Cerebellar cortex (tissue), 1 donor: ENCODE measurements around the gene NR2F1-AS1.
A peak's percentile ranks its signal among the peaks of the same experiment; 100 is the strongest.
"Not testable (repeated sequence)": the region's sequence is repeated elsewhere in the genome, so short reads cannot be mapped to it uniquely, and the experiment has no call there.

Experiments used
- DNase-seq: peaks from one replicate; pipeline ENCODE4 v3.0.0-alpha.2; 2015; ENCODE audit warnings: low spot score

The NR2F1-AS1 gene

DNA sequence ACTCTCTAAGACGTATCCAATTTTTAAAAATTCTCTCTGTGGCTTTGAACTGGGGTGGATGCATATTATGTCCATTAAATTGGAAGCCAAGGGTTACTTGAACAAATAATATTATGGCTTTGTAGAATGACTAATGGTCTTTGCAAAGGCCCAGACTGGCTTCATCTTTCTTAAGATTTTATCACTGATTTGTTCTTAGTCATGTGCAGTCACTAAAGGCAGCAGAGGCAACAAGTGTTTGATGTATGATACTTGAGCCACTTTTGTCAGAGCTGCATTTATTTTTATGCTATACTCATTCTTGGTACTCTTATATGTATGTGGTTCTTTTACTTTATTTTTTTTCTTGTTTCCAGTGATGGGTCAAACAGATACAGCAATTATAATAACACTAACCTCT, 152.2 kb downstream of the NR2F1-AS1 start:
- no peak for DNase-seq

DNA sequence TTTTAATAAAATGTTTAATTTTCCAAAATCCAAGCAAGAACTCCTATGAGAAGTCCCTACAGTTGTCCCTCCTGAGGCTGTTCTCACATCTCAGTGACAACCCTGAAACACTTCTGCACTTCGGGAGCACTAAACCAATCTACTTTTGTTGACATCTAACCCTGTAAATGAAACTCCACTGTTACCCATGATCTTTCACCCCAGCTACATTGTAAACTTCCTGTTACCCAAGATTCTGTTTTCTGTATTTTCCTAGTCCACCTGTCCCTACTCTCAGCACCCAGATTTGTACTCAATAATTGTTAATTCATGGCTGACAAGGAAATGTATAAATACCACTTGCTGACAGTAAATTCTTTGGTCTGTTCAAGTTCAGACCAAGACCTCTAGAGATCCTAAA, 153.7 kb downstream of the NR2F1-AS1 start:
- DNase-seq = no peak

DNA sequence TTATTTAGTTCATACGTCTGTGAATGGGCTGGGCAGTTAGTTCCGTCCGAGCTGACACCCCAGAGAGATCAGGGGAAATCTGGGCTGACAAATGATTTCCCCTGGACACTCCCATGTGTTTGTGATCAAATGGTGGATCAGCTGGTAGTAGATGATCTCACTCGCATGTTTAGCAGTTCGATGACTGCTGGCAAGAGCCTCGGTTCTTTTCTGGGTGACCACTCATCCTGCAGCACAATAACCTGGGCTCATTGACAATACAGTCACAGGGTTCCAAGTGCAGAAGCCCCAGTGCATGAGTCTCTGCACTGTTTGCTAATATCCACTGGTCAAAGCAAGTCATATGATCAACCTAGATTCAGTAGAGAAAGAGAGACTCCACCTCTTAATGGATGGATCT, 155.9 kb downstream of the NR2F1-AS1 start:
- DNase-seq = no peak

DNA sequence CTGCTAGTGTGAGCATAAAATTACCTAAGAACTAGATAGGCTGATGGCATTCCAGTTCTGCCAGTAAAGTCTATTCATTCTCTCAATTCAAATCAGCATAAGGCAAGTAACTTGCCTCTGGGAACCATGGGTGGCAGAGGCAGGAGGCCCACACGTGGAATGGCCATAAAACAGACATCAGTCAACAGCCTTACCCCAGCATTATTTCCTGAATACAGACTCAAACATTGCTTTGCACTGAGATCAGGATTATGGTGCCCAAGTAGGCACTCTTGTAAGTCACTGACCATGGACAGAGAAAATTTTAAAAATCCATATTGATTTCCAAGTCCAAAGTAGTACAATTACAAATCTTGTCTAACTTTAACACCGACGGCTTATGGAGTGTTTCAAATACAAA, 157.7 kb downstream of the NR2F1-AS1 start:
- no peak for DNase-seq

GRCh38 chr5:93422652-93423280, 158.3 kb downstream of the NR2F1-AS1 start:
- DNase-seq = peak; percentile 65

- no peak for DNase-seq
These were observed 159.0 kb downstream of the NR2F1-AS1 start for GRCh38 chr5:93421987-93422401.

- no peak for DNase-seq
These were observed 159.6 kb downstream of the NR2F1-AS1 start for GRCh38 chr5:93421468-93421867.

DNA sequence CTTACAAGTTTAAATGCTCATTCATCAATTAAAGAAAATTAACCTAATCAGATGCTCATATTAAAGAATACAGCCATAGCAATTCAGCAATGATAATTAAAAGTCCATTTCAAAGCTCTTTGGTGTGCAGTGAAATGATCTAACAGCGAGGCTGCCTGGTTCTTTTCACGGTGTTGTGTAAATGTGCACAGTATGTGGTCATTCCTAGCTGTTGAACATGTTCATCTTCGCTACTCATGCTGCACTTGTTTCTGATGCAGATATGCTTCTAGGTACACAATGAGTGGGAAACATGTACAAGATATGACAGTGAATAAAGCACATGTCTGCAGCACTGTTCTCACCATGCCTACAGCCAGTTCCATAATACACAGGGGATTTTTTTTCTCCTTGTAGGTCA, 163.5 kb downstream of the NR2F1-AS1 start:
- DNase-seq = no peak

DNA sequence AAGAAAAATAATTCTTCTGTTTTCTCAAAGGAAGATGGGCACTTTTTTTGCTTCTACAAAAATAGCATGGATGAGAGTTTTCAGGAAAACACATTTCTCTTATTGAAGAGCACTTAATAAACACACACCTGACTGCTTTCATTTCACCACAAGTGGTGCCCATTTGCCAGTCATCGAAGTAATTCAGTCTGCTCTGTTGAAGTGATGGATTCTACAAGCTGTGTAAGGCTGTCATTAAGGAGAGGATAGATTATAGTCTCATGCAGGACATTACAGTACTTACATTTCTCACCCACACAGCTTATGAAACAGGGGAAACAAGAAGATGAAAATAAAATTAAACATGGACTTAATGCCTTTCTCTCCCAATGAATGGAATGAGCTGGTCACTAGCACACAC, 165.2 kb downstream of the NR2F1-AS1 start:
- DNase-seq = no peak

DNA sequence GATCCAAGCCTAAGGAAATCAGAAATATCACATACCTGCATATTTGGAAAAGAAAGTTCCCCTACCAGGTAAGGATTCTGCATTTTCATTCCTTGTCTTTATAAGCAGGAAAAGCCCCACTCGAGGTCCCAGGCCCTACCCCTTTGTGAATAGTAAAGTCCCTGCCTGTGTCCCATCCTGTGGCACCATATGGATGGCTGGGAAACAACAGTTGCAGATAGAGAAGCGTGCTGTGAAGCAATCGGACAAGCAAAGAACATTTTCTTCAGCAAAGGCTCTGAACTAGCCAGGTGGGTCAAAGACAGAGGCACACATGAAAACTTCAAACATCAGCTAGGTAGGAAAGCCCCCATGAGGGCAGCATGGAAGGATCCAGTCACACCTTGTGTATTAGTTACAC, 169.3 kb downstream of the NR2F1-AS1 start:
- DNase-seq = peak; percentile 57

DNA sequence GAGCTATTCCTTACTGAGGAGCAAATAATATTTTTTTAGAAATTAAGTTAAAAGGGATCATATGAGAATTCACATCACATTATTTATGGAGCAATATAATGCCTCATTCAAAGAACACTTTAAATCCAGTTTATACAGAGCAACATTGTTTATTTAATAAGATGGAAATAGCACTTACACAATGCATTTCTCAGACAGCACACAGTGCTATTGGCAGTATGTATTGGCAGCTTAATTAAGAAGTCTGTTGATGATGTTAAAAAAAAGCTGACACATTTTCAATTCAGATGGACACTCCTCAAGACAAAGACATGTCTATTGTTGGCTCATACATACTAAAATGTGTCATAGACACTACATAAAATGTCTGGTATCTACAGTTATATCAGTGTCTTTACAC, 171.3 kb downstream of the NR2F1-AS1 start:
- no peak for DNase-seq

DNA sequence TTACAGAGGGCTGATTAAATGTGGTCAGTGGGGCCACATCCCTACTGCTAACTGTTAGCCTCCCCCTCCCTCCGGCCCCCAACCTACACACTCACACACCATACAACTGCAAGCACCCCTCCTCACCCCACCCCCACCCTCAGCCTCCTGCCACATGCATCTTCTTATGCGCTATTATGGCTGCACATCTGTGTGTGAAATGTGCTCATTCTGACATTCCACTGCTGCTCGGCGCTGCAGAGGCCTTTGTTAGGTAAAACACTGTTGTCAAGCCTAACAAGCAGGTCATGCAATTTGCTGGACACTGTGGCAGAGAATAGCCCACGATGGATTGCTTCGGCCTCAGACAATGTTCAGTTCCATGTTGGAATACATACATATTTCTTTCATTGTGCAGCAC, 173.6 kb downstream of the NR2F1-AS1 start:
- DNase-seq = no peak

DNA sequence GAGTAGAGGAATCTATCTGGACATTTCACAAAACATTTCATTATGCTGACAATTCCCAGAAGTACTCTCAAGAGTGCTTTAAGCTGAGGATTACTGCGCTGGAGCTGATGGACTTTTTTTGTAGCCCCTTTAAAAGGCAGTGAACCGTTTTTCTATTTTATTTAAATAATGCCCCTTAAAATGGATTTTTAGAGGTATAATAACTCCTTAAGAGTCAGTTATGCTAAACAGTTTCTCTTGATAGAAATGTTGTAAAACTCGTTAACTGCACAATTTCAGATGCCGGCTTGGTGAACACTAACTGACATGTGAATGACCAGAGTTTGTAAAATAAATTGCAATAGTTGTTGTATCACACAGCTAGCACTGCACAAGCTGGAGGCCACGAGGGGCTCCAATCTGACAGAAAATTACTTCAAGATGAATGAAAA, 174.0 kb downstream of the NR2F1-AS1 start:
- no peak for DNase-seq

- DNase-seq = no peak
These were observed 176.8 kb downstream of the NR2F1-AS1 start for GRCh38 chr5:93404246-93404645.

GRCh38 chr5:93403141-93403928, 177.7 kb downstream of the NR2F1-AS1 start:
- DNase-seq = no peak

DNA sequence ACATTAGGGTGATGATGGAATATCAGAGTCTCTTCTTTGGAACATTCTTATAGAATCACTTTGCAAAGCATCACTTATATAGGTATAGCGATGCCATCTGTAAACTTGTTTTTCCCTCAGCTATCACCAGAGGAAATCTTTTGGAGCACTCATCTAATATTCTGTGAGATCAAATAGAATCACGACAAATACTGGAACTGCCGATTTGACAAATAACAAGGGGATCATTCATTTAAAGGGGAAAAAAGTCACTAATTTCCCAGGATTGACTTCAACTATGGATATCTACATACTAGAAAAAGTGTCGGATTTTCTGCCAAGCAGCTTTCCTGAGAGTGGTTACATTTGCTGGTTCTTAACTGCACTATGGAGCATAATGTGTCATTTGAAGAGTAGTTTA, 178.6 kb downstream of the NR2F1-AS1 start:
- no peak for DNase-seq

DNA sequence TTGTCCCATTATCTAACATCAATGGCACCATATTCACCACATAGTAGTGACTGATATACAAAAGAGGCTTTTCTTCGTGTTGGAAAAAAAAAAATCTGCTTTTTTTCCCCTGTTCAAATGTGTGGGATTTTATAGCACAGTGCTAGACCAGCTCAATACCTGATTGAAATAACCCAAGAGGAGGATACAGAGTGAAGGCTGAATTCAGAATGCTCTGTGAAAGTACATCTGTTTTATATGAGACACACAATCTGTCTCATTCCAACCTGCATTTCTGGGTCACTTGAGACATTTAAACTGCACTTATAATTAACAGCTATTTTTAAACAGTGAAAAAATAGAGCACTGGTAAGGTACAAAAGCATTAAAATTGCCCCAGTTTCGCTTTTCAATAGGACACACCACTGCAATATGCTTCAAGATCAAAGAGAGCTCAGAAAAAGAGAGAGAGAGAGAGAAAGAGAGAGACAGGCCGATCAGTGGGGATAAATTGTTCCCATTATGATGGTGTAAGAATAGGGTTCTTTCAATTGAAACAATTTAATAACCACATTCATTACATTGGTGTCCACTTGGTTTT, 179.3 kb downstream of the NR2F1-AS1 start:
- no peak for DNase-seq

DNA sequence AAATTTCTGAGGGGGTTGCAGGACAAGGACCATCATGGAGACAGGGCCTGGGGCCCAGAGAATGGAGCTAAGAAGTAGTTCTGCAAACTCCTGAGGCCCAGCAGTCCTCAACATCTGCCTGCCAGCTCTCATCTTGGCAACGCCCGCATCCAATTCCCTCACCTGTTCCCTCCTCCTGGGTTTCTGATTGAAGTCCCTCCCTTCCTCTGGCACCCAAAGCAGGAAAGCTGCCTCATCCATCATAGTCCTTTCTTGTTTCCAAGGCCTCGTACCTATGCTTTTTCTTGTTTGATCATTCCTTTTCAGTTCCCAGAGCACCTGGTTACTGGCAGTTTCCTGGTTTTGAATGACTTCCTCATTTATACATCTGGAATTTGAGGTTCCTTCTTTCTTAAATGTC, 181.3 kb downstream of the NR2F1-AS1 start:
- DNase-seq = no peak

- DNase-seq = no peak
These were observed 185.0 kb downstream of the NR2F1-AS1 start for GRCh38 chr5:93395971-93396379.

DNA sequence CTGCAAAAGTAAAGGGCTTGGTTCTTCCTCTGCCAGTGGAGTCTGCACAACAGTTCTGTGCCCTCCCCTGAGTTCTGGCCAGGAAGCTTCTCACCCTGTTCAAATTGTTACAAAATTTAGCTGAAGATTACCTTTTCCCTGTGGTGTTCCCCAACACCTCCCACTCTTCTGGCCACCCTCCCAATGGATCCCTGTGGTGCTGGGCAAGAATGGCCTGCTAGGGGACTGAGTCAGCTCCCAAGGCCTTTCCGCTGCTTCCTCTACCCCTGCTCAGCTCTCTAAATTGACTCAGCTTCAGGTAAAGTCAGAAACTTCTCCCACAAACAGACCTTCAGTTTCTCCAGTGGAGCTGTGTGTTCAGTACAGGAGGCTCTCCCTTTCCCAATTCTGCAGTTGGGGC, 186.0 kb downstream of the NR2F1-AS1 start:
- no peak for DNase-seq

GRCh38 chr5:93394301-93394700, 186.7 kb downstream of the NR2F1-AS1 start:
- no peak for DNase-seq

DNA sequence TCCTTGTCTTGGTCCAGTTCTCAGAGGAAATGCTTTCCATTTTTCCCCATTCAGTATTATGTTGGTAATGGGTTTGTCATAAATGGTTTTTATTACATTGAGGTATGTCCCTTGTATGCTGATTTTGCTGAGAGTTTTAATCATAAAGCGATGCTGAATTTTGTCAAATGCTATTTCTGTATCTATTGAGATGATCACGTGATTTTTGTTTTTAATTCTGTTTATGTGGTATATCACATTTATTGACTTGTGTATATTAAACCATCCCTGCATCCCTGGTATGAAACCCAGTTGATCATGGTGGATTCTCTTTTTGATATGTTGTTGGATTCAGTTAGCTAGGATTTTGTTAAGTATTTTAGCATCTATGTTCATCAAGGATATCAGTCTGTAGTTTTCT, 189.8 kb downstream of the NR2F1-AS1 start:
- DNase-seq = not testable (repeated sequence)

DNA sequence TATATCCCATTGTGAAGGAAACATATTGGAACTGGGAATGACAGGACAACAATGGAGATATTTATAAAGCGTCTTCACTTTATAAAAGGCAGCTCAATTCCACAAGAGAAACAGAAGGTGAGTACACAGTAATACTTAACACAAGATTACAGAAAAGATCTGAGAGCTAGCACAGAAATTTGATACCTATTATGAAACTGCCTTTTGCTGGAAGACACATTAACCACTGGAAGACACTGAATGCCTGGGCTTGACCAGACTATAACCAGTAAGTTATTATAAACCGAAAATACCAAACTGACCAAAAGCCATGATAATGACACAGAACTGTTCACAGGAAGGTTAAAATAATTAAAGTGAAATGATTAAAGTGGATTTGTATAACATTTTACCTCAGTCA, 195.4 kb downstream of the NR2F1-AS1 start:
- DNase-seq = no peak
